KOPT-K1 (cell line): ENCODE results near the gene DPM2.

Source experiments
- H3K27ac ChIP-seq: fragments of 200-600 bp; sonication (generic); 2 replicates; pipeline ENCODE4 v1.5.1; 2016; ENCODE audit warnings: antibody characterized with exemption, mild to moderate bottlenecking, low read depth, low read length; ENCODE audit not compliant: poor library complexity, severe bottlenecking
- H3K36me3 ChIP-seq: fragments of 200-600 bp; sonication (generic); 2 replicates; pipeline ENCODE4 v1.5.1; 2017; ENCODE audit warnings: antibody characterized with exemption, mild to moderate bottlenecking, low read length, moderate library complexity; ENCODE audit not compliant: insufficient read depth
- H3K9me3 ChIP-seq: fragments of 200-600 bp; sonication (generic); 2 replicates; pipeline ENCODE4 v1.5.1; 2017; ENCODE audit warnings: antibody characterized with exemption, low read length, mild to moderate bottlenecking; ENCODE audit not compliant: insufficient read depth, poor library complexity, severe bottlenecking

DPM2 gene

GRCh38 chr9:127927201-127927987, 10.3 kb downstream of the DPM2 start:
- Histone ChIP-seq H3K36me3 (no peaks in the 10 kb centered on the region), H3K9me3 (no peaks in the 10 kb centered on the region), H3K27ac (no peak overlapping the region)

DNA sequence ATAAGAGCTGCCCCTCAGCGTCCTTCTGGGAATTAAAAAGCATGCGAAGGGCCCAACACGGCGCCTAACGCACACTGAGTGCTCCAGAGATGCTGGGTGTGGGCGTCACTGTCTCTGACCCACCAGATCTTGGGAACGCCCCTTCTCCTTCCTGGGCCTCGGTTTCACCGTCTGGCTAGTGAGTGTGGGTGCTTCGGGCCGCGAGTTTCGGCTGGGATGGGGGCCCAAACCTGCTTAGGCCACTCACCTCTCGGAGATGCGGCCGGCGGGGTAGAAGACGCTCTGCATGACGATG, 10.8 kb downstream of the DPM2 start:
- no peaks in the 10 kb centered on the region for H3K9me3 ChIP-seq
- H3K27ac ChIP-seq = no peak overlapping the region
- H3K36me3 ChIP-seq = no peaks in the 10 kb centered on the region

DNA sequence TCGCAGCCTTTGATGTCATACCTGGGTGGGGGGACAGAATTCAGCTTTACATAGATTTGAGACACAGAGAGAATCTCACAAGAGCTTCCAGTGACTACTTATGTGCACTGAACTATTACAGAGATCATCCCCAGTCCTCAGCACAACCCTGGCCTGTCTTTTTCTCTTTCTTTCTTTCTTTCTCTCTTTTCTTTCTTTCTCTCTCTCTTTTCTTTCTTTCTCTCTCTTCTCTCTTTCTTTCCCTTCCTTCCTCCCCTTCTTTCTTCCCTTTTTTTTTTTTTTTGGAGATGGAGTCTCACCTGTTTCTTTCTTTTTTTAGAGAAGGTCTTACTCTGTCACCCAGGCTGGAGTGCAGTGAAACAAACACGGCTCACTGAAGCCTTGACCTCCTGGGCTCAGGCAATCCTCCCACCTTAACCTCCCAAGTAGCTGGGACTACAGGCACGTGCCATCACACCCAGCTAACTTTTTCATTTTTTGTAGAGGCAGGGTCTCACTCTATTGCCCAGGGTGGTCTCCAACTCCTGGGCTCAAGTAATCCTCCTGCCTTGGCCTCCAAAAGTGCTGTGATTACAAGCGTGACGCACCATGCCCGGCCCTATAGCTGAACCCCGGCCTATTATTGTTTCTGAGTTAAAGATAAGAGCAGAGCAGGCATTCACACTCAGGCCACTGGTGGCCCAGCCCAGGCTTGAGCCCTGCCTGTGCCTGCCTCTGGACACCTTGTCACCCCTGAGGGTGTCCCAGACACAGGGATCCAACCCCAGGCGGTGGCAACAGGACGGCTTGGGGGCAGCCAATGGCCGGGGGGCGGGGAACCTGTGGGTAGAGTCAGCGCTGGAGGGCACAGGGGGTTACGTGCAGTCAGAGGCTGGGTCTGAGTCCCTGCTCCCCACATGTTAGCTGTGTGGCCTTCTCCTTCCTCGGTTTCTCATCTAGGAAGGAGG, 11.4 kb downstream of the DPM2 start:
- Histone ChIP-seq H3K36me3 (no peaks in the 10 kb centered on the region), H3K9me3 (no peaks in the 10 kb centered on the region), H3K27ac (no peak overlapping the region)

GRCh38 chr9:127924736-127925444, 12.8 kb downstream of the DPM2 start:
- Histone ChIP-seq H3K9me3 (no peaks in the 10 kb centered on the region), H3K27ac (no peak overlapping the region), H3K36me3 (no peaks in the 10 kb centered on the region)

GRCh38 chr9:127923771-127924170, 13.9 kb downstream of the DPM2 start:
- no peaks in the 10 kb centered on the region for H3K36me3 ChIP-seq
- H3K9me3 ChIP-seq = no peaks in the 10 kb centered on the region
- H3K27ac ChIP-seq = no peak overlapping the region

- Histone ChIP-seq H3K9me3 (no peaks in the 10 kb centered on the region), H3K36me3 (no peaks in the 10 kb centered on the region), H3K27ac (no peak overlapping the region)
Observed at GRCh38 chr9:127923046-127923445, 14.6 kb downstream of the DPM2 start.

DNA sequence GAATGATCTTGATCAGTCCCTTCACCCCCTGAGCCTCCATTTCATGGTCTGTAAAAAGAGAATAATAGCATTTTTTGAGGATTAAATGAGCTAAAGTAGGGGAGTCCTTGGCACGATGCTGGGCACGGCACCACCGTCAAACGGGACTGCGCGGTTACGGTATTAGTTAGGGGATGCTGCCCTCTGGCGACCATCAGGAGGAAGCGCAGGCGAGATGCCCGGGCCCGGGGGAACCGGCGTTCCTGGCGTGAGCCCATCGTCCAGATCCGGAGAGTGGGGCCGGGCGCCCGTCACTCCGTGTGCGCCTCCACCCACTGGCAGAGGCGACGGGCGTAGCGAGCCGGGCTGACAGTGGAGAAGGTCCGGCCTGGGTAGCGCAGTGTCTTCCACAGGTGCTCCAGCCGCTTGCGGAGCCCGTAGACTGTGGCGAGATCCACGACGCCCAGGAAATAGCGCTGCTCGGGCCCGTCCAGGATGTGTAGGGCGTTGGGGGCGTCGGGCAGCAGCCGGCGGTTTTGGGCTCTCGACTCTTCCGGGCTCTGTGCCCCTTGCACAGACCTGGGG, 16.0 kb downstream of the DPM2 start:
- H3K36me3 ChIP-seq = no peaks in the 10 kb centered on the region
- H3K9me3 ChIP-seq = no peaks in the 10 kb centered on the region
- no peak overlapping the region for H3K27ac ChIP-seq

DNA sequence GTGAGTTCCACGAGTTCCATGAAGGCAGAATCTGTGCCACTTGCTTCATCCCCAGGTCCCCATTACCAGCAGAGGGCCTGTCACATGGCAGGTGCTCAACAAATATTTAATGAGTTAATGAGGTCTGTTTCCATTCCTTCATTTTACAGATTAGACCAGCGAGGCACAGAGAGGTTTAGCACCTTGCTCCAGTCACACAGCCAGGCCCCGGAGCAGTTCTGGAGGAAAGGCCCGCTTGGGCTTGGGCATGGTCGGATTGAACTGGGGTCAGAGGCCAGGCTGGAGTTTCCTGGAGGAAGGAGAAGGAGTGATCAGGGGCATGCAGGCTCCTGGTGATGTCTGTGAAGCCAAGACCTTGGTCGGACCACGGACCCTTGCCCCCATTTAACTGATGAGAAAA, 16.9 kb downstream of the DPM2 start:
- Histone ChIP-seq H3K27ac (no peak overlapping the region), H3K9me3 (no peaks in the 10 kb centered on the region)

GRCh38 chr9:127919253-127919815, 18.3 kb downstream of the DPM2 start:
- Histone ChIP-seq H3K36me3 (no peaks in the 10 kb centered on the region), H3K27ac (no peak overlapping the region), H3K9me3 (no peaks in the 10 kb centered on the region)

More for the DNA sequence above, 16.9 kb downstream of the DPM2 start:
- no peaks in the 10 kb centered on the region for H3K36me3 ChIP-seq

DNA sequence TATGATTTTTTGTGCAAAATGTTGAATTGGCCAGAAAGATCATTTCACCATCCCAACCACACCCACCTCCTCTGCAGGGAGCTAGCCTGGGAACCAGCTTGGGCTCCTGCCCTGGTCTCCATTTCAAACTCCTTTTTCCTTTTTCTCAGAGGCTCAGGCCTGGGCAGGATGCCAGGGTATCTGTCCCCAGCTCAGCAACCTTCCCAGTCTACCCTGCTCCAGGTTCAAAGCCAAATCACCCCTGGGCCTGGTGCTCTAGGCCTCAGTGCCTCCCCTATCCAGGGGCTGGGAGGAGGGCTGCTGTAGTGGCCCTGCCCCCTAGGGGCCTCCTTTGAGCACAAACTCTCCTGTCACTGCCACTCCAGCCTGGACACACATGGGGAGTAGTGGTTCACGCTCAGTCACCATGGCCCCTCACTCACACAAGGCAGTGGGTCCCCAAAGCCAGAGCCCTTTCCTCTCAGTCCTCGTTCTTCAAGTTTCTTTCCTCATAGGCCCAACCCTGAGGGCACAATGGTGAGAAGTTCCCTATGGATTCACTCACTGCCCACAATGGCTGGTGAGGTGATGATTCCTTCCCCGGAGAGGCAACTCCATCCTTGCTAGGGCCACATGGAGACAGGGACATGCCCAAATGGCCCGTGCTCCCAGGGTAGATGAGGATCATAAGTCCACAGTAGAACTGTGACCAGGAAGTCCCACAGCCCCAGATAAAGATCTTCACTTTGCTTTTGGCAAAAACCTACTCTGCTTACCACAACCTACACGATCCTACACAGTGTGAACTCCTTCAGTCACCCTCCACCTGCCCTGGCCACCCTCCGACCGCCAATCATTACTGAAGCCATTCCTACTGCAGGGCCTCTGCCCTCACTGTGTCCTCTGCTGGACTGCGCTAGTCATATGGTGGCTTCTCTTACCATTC, 19.2 kb downstream of the DPM2 start:
- Histone ChIP-seq H3K27ac (no peak overlapping the region), H3K36me3 (no peaks in the 10 kb centered on the region), H3K9me3 (no peaks in the 10 kb centered on the region)

DNA sequence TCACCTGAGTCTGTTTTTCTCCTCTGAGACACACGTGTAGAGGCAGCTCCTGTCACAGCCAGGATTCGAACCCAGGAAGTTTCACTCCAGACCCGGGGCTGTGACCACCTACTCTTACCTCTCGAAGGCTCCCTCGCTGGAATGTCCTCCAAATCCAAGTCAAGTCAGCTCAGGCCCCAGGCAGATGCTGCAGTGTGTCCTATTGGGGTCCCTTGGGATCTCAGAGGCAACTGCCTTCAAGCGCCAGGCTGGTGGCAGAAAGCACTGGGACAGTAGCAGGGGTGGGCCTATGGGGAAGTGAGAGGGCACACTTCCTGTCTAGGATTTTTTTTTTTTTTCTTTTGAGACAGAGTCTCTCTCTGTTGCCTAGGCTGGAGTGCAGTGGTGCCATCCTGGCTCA, 20.1 kb downstream of the DPM2 start:
- Histone ChIP-seq H3K9me3 (no peaks in the 10 kb centered on the region), H3K27ac (no peak overlapping the region), H3K36me3 (no peaks in the 10 kb centered on the region)

- H3K27ac ChIP-seq = peak within 1 kb of the TSS; percentile 32
- H3K36me3 ChIP-seq = no peaks in the 10 kb centered on the region
- no peaks in the 10 kb centered on the region for H3K9me3 ChIP-seq
Observed at GRCh38 chr9:127916720-127917581, 20.7 kb downstream of the DPM2 start, which contains the start of gene ST6GALNAC4. TSS of gene ST6GALNAC4 (minus strand) at chr9:127917041. CDS start at chr9:127916419, 622 bp downstream.
